Heart right ventricle (tissue), 16 donors: Measurements from ENCODE around the gene SH3RF1. TPM values are rescaled to one million over a fixed set of nuclear protein-coding genes. Genes with fewer than 3 reads are reported as not detected.

Experiments used
- ATAC-seq, 8 donors: fragments of 200-7000 bp; cut with Tn5 transposase; one replicate each; pipeline ENCODE4 v1.9.1; 2020; ENCODE audit warnings: mild to moderate bottlenecking in 8 of 8, moderate library complexity in 8 of 8, moderate number of reproducible peaks in 1 of 8
- DNase-seq, 2 donors: peaks; one replicate each; pipeline ENCODE4 v3.0.0-alpha.2; 2020
- H3K27ac ChIP-seq, 10 donors: fragments of 200-600 bp; sonication (generic) in 2 of 10; one replicate each; pipeline versions ENCODE4 v1.5.0 to v1.8.0; 2020 to 2022; ENCODE audit warnings: mild to moderate bottlenecking in 3 of 10
- H3K27me3 ChIP-seq, 7 donors: fragments of 200-600 bp; one replicate each; pipeline ENCODE4 v1.8.0; 2021 to 2022; ENCODE audit warnings: mild to moderate bottlenecking in 2 of 7
- H3K36me3 ChIP-seq, 9 donors: fragments of 200-600 bp; sonication (generic) in 1 of 9; one replicate each; pipeline versions ENCODE4 v1.5.0 to v1.8.0; 2020 to 2022; ENCODE audit warnings: mild to moderate bottlenecking in 2 of 9
- H3K4me1 ChIP-seq, 9 donors: fragments of 200-600 bp; sonication (generic) in 1 of 9; one replicate each; pipeline versions ENCODE4 v1.5.0 to v1.8.0; 2020 to 2022; ENCODE audit warnings: mild to moderate bottlenecking in 4 of 9
- H3K4me3 ChIP-seq, 10 donors: fragments of 200-600 bp; sonication (generic) in 2 of 10; one replicate each; pipeline versions ENCODE4 v1.5.0 to v1.8.0; 2020 to 2022; ENCODE audit warnings: mild to moderate bottlenecking in 7 of 10, moderate library complexity in 2 of 10
- H3K9me3 ChIP-seq, 11 donors: fragments of 200-600 bp in 10 of 11; sonication (generic) in 2 of 11; one replicate each; pipeline versions ENCODE4 v1.5.0 to v1.8.0; 2013 to 2022; ENCODE audit warnings: mild to moderate bottlenecking in 2 of 11, control low read depth in 1 of 11, moderate library complexity in 1 of 11
- CTCF ChIP-seq, 9 donors: fragments of 200-600 bp; sonication (generic) in 2 of 9; IDR thresholded peaks; one replicate each; pipeline versions ENCODE4 v1.5.0 to v1.8.0; 2021 to 2022; ENCODE audit warnings: antibody characterized with exemption in 9 of 9, mild to moderate bottlenecking in 5 of 9, moderate library complexity in 1 of 9
- WGBS, 2 donors: extraction: QIAGEN DNeasy Blood & Tissue Kit; methylation state at CpG; one replicate each; pipeline ENCODE4 v1.1.7; 2013; ENCODE audit warnings: inconsistent platforms in 1 of 2; 5-methylcytosine and 5-hydroxymethylcytosine counted together
- intact Hi-C, 10 donors: fragments of 100-400 bp; cut with DNase I; formaldehyde crosslinking; loops; one replicate each; pipeline versions ENCODE4 v1.11.1 to v1.14.2; 2022
- polyA plus RNA-seq, 2 donors: library from polyadenylated mRNA; stranded (reverse); fragments of 200-250 nt; gene quantifications; one replicate each; pipeline ENCODE4 v1.2.3, GENCODE V29; 2013
- total RNA-seq, 10 donors: library from RNA; stranded (reverse); fragmentation: NEBNext Ultra II Directional in 3 of 10; extraction: Animal tissue kit (Norgen Biotek cat#: 25700) in 3 of 10; gene quantifications; one replicate each; pipeline versions ENCODE4 v1.2.1 to v1.2.4, GENCODE V29; 2021 to 2023
- donor health status: Arrhythmogenic right ventricular cardiomyopathy.
- donor health status: ischemic (EF 13 %, LVEDD 7.1; RV severe dilation, severe dysfunction).
- donor health status: healthy with polysubstance abuse.
- donor health status: DM: no; HTN: yes; CAD: no.
- donor health status: DM: no; HTN: no; CAD: no.
- donor health status: ischemic (EF 25% LVEDD 6.9; RV normal size, moderate dysfunction).
- donor health status: ischemic (EF 25% LVEDD 5.7; RV mildly dilated, moderate dysfunction).
- donor health status: healthy.
- donor health status: DM: yes; HTN: yes; CAD: no.
- donor health status: Ischemic cardiomyopathy.
- donor health status: ischemic (EF 35%, LVEDD 5.7; RV mildly dilated, moderate dysfunction).
- donor health status: nonischemic (EF 11% LVEDD 7.7; RV severe dilation, severe dysfunction).
- donor health status: DM: yes; HTN: yes; CAD: no.
- donor health status: PGD.
- donor health status: ischemic (EF 29% LVEDD 5.4; RV normal size, mild dysfunction).
- donor health status: nonischemic (EF 23%, LVEDD 6.1; RV moderate dilation, normal function).

Gene SH3RF1
- total and polyA plus RNA-seq, 12 donors = 2.6 to 11.7 (median 8.9) TPM

GRCh38 chr4:169234137-169234855, 36.5 kb downstream of the SH3RF1 start:
- no peak overlapping the region for H3K4me3 ChIP-seq
- DNase-seq = no peak
- H3K9me3 ChIP-seq = no peaks in the 10 kb centered on the region
- no peaks in the 10 kb centered on the region for H3K36me3 ChIP-seq
- peaks cover 13 to 52% (median 35%) of the 10 kb centered on the region in 9 donors for H3K4me1 ChIP-seq
- no peak for ATAC-seq
- 86 to 89% methylated on average over 7 of the region's 7 CpGs for WGBS, 2 donors
- H3K27ac ChIP-seq = no peak overlapping the region
- no peak for TF ChIP-seq CTCF (IDR thresholded peaks at IDR 0.05)
- H3K27me3 ChIP-seq = no peaks in the 10 kb centered on the region
- intact Hi-C loops = no loop called here

GRCh38 chr4:169233691-169234090, 37.1 kb downstream of the SH3RF1 start:
- Histone ChIP-seq H3K27me3 (no peaks in the 10 kb centered on the region), H3K4me3 (no peak overlapping the region), H3K9me3 (no peaks in the 10 kb centered on the region), H3K36me3 (no peaks in the 10 kb centered on the region), H3K4me1 (peaks cover 14 to 50% (median 31%) of the 10 kb centered on the region in 9 donors), H3K27ac (no peak overlapping the region)
- ATAC-seq (no peak), DNase-seq (no peak)
- TF ChIP-seq CTCF (IDR thresholded peaks at IDR 0.05) = no peak
- intact Hi-C loops = no loop called here
- WGBS, 2 donors = 86 to 88% methylated on average over 4 of the region's 4 CpGs

- Histone ChIP-seq H3K27me3 (no peaks in the 10 kb centered on the region), H3K4me3 (no peak overlapping the region), H3K27ac (no peak overlapping the region), H3K36me3 (no peaks in the 10 kb centered on the region), H3K4me1 (peaks cover 5 to 31% (median 15%) of the 10 kb centered on the region in 9 donors), H3K9me3 (no peaks in the 10 kb centered on the region)
- ATAC-seq (no peak), DNase-seq (no peak)
- TF ChIP-seq CTCF (IDR thresholded peaks at IDR 0.05) = no peak
- intact Hi-C loops = no loop called here
- WGBS, 2 donors = 87 to 89% methylated on average over 4 of the region's 4 CpGs
Measured at GRCh38 chr4:169231647-169232262, 39.0 kb downstream of the SH3RF1 start.

- Histone ChIP-seq H3K4me1 (peaks cover 2 to 35% (median 17%) of the 10 kb centered on the region in 9 donors), H3K4me3 (no peak overlapping the region), H3K27ac (peak overlapping the region in 1 of 10 donors; percentile 12), H3K36me3 (no peaks in the 10 kb centered on the region), H3K27me3 (no peaks in the 10 kb centered on the region), H3K9me3 (no peaks in the 10 kb centered on the region)
- intact Hi-C loops = no loop called here
- no peak for TF ChIP-seq CTCF (IDR thresholded peaks at IDR 0.05)
- 47 to 55% methylated on average over 6 of the region's 6 CpGs for WGBS, 2 donors
- no peak for DNase-seq
- peak in 7 of 8 donors; percentile 50 to 98 (median 75) for ATAC-seq
Measured at GRCh38 chr4:169229571-169230028, 41.2 kb downstream of the SH3RF1 start.
